NCI-H1417 treated with DMSO at 0.1 percent for 48 hours (cell line): ENCODE results near the gene ABHD14A.
A peak's percentile ranks its signal among the peaks of the same experiment; 100 is the strongest.

Source experiments
- DNase-seq: peaks from one replicate; lab custom pipeline; 2025; lab: John Stamatoyannopoulos, UW

Gene ABHD14A

DNA sequence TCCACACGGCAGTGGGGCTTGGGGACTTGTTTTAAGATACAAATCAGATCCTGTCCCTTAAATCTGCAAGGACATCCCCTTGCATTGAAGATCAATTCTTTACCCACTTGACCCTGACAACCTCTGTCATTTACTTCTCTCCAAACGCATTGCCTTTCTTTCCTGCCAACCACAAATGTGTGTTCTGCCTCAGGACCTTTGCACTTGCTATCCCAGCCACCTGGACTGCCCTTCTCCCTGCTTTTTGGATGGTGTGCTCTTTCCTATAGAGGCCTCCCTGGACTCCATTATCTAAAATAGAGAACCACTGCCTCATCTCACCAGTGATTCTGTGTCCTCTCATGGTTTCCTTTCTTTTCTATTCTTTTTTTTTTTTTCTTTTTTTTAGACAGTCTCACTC, 22.3 kb downstream of the ABHD14A start:
- DNase-seq: no peak

DNA sequence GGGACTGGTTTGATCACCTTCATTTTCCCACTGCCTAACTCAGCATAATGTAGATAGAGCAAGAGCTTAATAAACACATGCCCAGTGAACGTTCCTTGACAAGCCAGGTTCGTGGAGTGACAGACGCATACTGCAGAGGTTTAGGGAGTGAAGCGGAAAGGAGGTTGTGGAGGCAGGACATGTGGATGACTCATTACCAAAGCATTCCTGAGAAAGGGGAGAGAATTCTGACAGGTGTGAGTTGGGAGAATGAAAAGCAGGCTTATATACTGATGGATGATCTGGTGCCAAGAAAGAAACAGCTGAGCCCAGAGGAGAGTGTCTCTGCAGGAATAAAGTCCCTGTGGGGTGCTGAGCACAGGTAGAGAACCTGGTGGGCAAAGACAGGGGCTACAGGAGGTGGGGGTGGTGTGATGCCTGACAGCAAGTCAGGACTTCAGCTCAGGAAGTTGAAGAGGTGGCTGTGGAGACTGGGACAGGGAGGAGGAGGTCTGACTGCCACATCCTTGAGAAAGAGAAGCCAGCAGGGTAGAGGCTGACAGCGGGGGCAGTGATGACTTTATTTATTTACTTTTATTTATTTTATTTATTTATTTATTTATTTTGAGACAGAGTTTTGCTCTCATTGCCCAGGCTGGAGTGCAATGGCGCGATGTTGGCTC, 23.2 kb downstream of the ABHD14A start:
- no peak for DNase-seq

DNA sequence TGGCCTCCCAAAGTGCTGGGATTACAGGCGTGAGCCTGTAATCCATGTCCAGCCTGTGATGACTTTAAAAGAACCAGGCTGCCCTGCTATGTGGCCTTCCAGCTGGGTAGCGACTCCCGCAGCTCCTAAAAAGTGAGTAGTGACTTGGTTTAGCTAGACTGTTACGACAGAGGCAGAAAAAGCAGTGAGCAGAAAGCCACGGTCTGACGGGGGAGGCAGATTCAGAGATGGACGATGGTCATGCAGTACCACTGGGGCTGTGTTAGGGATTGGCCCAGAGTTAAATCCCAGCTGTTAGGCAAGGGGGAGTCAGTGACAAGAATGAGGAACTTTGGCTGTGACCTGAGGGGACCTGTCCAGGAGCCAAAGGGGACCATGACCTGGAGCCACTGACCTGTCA, 23.9 kb downstream of the ABHD14A start:
- DNase-seq: no peak

DNA sequence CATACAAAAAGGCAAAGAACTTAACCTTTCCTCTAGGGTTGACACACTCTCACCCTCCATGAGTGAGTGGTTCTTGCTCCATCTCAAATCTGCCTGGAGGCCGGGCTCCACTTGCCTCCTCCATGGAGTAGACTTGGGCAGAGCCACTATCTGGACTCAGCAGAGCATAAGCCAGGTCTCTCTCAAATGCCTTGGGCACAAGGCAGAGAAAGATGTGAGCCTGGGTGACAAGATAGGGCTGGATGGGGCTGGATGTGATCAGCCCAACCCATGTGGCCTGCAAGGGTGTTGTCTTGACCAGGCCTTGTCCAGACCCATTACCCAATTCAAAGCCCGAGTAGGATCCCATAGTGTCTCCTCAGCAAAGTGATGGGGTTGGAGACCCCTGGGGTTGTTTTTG, 25.0 kb downstream of the ABHD14A start:
- DNase-seq: no peak

DNA sequence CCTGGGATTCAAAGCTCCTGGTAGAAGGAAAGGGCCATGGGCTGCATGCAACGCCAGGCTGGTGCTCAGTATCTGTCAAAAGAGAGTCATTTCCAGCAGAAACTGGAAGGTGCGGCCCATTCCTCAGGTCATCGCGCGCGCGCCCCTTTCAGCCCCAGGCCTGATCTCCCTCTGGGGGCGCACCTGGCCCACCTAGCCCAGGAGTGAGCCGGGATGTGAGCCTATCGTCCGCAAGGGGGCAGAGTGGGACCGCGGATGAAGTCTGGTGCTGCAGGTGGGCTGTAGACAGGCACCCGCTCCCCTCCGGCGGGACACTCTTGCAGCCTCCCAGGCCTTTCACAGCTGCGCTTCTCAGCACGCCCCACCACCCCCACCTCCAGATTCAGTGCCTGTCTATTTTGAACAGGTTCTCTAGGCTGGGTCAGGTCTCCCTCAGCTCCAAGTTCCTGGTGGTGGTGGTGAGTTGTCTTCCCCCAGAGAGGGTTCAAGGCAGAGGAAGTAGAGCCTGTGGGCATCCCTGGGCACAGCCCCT, 26.6 kb downstream of the ABHD14A start:
- no peak for DNase-seq

DNA sequence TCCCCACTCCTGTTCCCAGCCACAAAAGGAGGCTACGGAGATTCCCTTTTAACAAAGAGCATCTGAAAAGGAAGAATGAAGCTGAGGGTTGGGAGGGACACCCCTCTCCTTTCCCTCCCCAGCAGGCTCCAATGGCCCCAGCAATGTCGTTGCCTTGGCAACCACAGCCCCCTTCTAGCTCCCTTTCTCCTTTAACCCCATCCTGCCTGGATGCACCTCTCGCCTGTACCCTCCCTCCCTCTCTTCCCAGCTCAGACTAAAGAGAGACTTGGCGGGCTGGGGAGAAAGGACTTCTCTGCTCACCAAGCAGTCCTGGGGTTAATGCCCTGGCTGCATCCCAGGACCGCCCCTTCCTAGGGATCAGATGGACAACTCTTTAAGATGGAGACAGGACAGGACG, 27.9 kb downstream of the ABHD14A start:
- DNase-seq: no peak

DNA sequence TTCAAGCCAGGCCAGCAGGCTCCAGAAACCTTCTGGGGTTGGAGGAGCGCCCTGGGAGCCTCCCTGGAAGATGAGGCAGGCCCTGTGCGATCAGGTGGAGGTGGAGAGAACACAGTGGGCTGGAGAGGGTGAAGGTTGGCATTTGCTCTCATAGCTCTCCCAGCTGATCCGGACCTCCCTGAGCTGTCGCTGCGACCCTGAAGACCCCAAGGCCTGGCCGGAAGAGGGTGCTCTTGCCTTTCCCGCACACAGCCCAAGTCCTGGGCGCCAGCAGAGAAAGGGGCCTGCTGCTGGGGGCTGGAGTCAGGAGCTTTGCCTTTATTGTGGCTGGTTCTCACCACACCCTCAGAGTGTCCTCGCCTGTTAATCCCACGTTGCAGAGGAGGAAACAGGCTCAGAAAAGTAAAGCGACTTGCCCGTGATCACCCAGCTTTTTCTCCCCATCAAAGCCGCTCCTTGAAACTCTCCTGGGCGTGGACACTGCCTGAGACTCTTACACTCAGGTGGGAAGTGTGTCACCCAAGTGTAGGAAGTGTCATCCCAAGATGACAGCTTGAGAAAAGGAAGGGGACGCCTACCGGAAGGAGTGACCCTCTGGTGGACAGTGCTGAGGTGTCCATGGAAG, 29.4 kb downstream of the ABHD14A start:
- DNase-seq: no peak

GRCh38 chr3:52004906-52005395, 30.1 kb downstream of the ABHD14A start:
- no peak for DNase-seq

GRCh38 chr3:52005571-52005986, 30.7 kb downstream of the ABHD14A start:
- peak; percentile 46 for DNase-seq

- no peak for DNase-seq
Observed at GRCh38 chr3:52006017-52006819, 31.4 kb downstream of the ABHD14A start.

DNA sequence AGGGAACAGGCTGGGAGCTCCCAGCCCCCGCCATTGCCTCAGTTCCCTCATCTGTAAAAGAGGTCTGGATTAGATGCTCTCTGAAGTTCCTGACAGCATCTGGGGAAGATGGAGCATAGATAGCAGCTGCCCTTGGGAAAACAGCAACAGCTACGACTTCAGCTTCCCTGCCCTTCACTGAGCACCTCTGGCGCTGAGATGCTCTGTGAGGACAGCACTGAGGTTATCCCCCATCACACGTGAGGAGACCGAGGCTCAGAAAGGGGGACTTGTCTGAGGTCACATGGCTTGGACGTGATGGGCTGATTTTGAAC, 31.9 kb downstream of the ABHD14A start:
- DNase-seq: no peak

- DNase-seq: no peak
Observed at GRCh38 chr3:52007291-52007690, 32.4 kb downstream of the ABHD14A start.

DNA sequence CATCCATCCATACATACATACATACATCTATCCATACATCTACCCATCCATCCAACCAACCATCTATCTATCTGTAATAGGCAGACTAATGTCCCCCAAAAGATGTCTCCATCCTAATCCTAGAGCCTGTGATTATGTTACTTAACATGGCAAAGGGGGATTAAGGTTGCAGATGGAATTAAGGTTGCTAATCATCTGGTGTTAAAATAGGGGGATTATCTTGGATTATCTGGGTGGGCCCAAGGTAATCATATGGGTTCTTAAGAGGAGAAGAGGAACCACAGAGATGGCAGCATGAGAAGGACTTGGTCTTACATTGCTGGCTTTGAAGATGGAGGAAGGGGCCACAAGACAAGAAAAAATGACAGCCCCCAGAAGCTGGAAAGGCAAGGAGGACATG, 35.6 kb downstream of the ABHD14A start:
- DNase-seq: no peak

DNA sequence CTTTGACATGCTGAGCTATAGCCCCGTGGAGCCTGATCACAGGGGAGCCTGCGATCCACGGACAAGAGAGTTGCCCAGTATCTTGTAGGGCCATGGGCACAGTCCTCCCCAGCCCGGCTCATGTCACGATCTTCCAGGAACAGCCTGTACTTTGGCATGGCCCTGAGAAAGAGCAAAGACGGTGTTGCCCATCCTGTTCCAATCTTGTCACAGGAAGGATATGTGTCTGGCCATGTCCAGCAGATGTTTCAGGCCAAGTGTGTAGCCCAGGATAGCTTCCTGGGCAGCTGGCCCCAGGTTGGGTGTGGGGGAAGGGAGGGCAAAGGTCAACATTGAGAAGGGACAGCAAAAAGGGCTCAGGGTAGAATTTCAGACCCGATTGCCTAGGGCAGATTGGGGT, 37.8 kb downstream of the ABHD14A start:
- DNase-seq: no peak

DNA sequence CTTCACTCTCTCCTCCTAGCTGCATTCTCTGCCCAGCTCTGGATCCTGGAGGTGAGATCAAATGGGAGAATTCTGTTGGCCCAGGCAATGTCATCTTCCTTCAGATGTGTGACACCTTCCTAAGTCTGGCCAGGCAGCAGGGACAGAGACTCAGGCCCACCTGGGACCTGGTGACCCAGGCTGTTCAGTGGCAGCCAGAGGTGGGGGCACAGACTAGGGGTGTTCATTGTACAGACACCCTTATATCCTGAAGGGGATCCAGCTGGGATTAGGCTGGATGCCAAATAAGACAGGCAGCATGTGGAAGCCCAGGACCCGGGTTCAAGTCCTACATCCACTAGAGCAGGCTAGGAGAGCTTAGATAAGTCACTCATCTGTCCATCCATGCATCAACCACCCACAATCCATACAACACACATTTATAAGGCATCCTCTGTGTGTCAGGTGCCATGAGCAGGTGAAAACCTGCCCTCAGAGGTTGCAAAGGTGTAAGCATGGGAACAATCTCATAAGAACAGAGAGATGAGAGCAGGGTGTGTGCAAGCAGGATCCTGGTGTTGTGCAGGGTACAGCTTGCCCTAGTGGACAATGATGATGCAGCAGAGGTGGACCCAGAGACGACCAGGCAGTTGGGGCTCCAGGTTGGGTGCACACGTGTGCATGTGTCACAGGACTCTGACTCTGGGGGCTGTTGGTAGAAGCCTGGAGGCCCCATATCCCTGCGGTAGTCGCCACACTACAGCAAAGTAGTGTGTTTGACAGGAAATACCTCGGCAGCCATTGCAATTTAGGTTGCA, 39.1 kb downstream of the ABHD14A start:
- no peak for DNase-seq

DNA sequence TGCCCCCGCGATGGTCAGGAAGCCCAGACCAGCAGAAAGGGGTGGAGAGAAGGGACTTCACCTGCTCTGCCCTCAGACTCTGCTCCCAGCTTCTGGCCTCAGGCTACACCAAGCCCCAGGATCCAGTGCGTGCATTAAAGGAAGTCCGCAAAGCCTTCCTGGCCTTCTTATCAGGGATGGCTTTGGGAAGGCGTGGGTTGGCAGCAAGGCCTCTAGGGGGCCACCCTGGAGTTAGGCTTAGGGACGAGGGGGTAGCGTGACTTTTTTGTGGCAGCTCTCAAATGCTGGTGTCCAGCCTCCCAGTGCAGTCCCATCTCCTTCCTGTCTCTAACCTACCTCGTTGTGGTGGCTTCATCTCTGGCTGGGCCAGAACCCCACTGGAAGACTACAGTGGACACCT, 39.7 kb downstream of the ABHD14A start:
- no peak for DNase-seq

- peak; percentile 25 for DNase-seq
Observed at GRCh38 chr3:52015438-52016228, 40.8 kb downstream of the ABHD14A start.

DNA sequence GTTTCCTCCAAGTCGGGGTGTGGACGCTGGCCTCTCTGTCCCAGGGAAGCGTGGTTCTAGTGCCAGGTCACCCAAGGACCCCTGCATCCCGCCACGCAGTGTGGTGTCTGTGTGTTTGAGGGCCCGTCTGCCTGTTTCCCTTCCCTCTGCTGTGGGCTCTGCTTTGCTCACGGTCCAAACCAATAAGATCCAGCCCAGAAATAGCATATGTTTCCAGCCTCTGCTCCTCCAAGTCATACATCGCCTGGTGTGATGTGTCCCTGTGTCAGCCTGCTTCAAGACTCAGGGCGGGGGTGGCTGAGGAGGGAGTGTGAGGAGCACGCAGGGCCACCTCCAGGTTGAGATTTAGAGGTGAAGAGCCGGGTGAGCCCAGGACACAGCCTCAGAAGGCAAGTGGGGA, 42.7 kb downstream of the ABHD14A start:
- DNase-seq: no peak

DNA sequence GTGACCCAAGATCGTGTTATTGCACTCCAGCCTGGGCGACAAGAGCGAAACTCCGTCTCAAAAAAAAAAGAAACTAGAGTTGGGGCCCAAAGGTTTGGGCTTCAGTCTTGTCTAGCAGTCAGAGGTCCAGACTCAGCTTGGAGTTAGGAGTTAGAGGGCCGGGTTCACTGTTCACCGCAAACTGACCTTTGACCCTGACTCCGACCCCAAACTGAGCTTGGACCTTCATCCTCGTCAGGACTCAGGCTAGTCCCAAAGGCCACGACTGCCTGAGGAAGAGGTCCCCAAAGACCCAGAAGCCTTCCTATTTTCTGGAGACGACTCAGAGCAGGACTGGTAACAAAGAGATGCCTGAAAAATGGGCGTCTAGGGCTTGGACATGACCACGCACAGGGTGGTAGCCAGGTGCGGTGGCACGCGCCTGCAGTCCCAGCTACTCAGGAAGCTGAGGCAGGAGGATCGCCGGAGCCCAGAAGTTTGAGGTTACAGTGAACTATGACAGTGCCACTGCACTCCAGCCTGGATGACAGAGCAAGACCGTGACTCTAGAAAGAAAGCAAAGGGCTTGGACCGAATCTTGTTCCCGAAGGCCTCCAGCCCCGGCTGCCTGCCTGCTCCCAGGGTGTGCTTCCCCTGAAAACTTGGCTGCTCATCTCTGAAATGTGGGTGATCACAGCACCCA, 43.6 kb downstream of the ABHD14A start:
- no peak for DNase-seq

DNA sequence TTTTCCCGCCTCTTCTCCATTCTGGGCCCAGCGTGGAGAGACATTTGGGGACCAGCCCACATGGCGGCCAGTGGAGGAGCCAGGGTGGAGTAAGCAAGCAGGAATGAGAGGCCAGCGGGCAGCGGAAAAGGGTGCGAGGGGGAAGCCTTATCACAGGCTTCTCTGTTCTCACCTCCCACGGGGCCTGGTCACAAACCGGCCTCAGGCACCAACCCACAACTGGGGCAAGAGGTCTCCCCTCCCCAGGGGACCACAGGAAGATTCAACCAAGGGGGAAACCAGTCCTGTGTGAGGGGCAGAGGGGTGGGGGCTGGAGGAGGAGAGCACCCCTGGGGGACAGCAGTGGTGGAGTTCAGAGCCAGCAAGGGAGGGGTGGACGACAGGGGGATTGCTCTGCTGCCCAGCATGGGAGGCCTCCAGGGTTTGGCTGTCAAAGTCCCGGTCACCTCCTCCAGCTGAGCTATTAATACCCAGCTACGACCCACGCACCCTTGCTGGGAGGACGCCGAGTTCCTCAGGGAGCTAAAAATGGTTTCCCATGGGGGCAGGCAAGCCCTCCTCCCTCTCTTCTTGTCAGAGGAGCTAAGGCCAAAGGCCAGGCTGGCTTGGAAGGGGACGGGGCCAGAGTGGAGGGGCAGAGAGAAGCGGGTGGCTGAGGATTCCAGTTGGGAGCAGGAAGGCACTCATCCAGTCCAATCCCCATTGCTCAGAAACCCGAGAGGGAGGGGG, 44.7 kb downstream of the ABHD14A start:
- DNase-seq: no peak
